Tibial artery (tissue), 4 donors: ENCODE measurements around the gene ARHGAP8.

Experiments used
- DNase-seq, 2 donors: peaks; one replicate each; pipeline ENCODE4 v3.0.0-alpha.2; 2019
- H3K27ac ChIP-seq, 2 donors: fragments of 200-600 bp; sonication (generic) in 1 of 2; 1 replicate in 1 of 2; 2 replicates in 1 of 2; pipeline ENCODE4 v1.5.1; 2018 to 2019; ENCODE audit warnings: mild to moderate bottlenecking in 1 of 2
- H3K27me3 ChIP-seq, 2 donors: fragments of 200-600 bp; sonication (generic) in 1 of 2; one replicate each; pipeline versions ENCODE4 v1.5.1 to v1.6.0; 2016 to 2019
- H3K36me3 ChIP-seq, 3 donors: fragments of 200-600 bp; sonication (generic) in 2 of 3; one replicate each; pipeline ENCODE4 v1.5.1; 2016 to 2019; ENCODE audit warnings: mild to moderate bottlenecking in 2 of 3
- H3K4me1 ChIP-seq, 4 donors: fragments of 200-600 bp; sonication (generic) in 2 of 4; 1 replicate in 3 of 4; 2 replicates in 1 of 4; pipeline ENCODE4 v1.5.1; 2016 to 2019
- H3K4me3 ChIP-seq, 2 donors: fragments of 200-600 bp; sonication (generic) in 1 of 2; 1 replicate in 1 of 2; 2 replicates in 1 of 2; pipeline ENCODE4 v1.5.1; 2018 to 2019; ENCODE audit warnings: mild to moderate bottlenecking in 2 of 2
- H3K9me3 ChIP-seq, 3 donors: fragments of 200-600 bp; sonication (generic) in 1 of 3; one replicate each; pipeline ENCODE4 v1.5.1; 2016 to 2019
- intact Hi-C: fragments of 100-400 bp; cut with DNase I; formaldehyde crosslinking; loops from one replicate; pipeline ENCODE4 v1.15.0; 2023; ENCODE audit warnings: low total_unique reads
- TF ChIP-seq, protein P1 (sequence below), 2 experiments: fragments of 200-600 bp in 1 of 2; fragments of 450-650 bp in 1 of 2; IDR thresholded peaks; one replicate each; pipeline ENCODE4 v1.5.1; 2017 to 2019; ENCODE audit warnings: antibody characterized with exemption in 2 of 2, mild to moderate bottlenecking in 1 of 2, moderate library complexity in 1 of 2

The ARHGAP8 gene

DNA sequence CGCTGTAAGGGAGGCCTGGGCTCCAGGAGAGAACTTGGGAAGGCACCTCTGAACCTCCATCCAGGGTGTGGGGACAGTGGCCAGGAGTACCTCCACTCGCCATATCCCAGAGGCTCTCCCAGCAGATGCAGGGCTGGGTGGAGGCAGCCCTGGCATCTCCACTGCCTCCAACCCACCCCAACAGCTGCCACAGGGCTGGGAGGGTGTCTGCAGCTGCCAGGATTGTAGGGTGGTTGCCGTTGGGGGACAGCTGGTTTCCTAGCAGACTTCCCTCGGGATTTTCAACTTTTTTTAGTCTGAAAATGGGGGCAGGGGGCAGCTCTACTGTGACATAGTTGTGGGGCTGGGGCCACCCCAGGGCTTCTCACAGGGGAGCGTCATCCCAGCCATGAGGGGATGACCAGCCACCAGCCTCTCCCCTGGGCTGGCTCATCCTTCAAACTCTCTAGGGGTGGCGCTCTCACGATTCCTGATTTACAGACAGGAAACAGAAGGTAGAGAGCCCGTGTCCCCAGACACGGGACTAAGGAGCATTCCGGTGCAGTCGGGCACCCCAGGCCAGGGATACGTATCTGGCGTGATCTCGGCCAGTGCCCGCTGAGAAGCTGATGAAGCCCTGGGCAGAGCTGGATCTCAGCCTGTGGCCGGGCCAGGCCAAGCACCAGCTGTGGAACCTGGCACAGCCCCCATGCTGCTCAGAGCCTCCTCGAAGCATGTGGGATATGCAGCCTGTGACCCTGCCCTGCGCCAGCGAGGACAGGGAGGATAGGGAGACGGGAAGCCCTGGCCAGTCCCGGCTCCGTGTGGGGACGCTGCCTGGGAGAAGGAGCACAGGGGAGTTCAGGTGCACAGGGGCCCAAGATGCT is 40.5 kb upstream of the ARHGAP8 start:
- Histone ChIP-seq H3K36me3 (peaks cover 0 to 5% (median 0%) of the 10 kb centered on the region in 3 donors), H3K27me3 (no peaks in the 10 kb centered on the region), H3K27ac (no peak overlapping the region), H3K4me1 (no peaks in the 10 kb centered on the region), H3K9me3 (no peaks in the 10 kb centered on the region), H3K4me3 (no peak overlapping the region)
- TF ChIP-seq, protein P1, sequence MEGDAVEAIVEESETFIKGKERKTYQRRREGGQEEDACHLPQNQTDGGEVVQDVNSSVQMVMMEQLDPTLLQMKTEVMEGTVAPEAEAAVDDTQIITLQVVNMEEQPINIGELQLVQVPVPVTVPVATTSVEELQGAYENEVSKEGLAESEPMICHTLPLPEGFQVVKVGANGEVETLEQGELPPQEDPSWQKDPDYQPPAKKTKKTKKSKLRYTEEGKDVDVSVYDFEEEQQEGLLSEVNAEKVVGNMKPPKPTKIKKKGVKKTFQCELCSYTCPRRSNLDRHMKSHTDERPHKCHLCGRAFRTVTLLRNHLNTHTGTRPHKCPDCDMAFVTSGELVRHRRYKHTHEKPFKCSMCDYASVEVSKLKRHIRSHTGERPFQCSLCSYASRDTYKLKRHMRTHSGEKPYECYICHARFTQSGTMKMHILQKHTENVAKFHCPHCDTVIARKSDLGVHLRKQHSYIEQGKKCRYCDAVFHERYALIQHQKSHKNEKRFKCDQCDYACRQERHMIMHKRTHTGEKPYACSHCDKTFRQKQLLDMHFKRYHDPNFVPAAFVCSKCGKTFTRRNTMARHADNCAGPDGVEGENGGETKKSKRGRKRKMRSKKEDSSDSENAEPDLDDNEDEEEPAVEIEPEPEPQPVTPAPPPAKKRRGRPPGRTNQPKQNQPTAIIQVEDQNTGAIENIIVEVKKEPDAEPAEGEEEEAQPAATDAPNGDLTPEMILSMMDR (IDR thresholded peaks at IDR 0.05): no peak
- no peak for DNase-seq
- intact Hi-C loops: no loop called here

DNA sequence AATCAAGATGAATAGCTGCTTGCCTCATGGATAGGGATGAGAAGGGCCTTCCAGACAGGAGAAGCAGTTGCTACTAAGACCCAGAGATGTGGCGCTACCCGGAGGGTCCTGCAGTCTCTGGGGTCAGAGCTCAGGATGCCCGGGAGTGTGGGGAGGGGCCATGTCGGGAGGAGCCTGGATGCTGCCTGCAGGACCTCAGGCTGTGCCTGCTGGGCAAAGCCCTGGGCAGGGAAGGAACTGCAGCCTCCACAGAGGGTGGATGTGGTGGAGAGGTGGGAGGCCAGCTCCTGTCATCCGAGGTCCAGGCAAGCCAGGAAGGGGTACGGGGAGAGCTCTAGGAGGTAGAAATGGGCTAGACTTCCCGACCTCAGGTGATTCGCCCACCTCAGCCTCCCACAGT is 39.4 kb upstream of the ARHGAP8 start:
- intact Hi-C loops: no loop called here
- Histone ChIP-seq H3K27me3 (no peaks in the 10 kb centered on the region), H3K9me3 (no peaks in the 10 kb centered on the region), H3K36me3 (peaks cover 0 to 5% (median 0%) of the 10 kb centered on the region in 3 donors), H3K4me1 (no peaks in the 10 kb centered on the region), H3K4me3 (no peak overlapping the region), H3K27ac (no peak overlapping the region)
- DNase-seq: no peak
- TF ChIP-seq, protein P1 (IDR thresholded peaks at IDR 0.05): no peak

DNA sequence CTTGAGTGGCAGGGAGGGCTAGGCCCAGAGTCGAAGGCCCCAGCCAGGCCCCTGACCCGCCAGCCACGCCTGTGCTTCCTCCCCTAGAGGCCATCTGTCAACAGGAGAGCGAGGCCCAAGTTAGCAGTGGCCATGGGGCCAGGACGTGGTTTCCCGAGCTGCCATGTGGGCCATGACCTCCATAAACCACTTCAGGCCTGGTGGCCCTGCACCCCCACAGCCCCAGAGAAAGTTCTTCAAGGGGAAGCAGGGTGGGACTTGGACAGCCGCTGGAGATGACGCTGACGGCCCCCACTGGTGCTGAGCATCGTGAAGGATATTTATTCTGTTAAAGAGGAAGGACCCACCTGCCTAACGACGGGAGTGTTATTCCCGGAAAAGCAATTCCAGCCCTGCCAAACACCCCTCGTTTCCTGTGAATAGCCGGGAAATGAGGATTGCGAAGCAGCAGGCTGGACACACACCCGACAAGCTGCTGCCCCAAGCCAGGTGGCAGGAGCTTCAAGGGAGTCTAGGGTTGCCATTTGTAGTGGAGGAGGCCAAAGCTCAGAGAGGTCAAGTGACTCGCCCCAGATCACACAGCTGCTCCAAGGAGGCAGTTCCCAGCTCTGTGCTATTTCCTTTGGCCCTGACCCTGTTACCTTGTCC is 37.5 kb upstream of the ARHGAP8 start:
- intact Hi-C loops: no loop called here
- TF ChIP-seq, protein P1 (IDR thresholded peaks at IDR 0.05): no peak
- no peak for DNase-seq
- Histone ChIP-seq H3K27ac (no peak overlapping the region), H3K9me3 (no peaks in the 10 kb centered on the region), H3K4me3 (no peak overlapping the region), H3K27me3 (no peaks in the 10 kb centered on the region), H3K36me3 (peaks cover 0 to 5% (median 0%) of the 10 kb centered on the region in 3 donors), H3K4me1 (no peaks in the 10 kb centered on the region)

DNA sequence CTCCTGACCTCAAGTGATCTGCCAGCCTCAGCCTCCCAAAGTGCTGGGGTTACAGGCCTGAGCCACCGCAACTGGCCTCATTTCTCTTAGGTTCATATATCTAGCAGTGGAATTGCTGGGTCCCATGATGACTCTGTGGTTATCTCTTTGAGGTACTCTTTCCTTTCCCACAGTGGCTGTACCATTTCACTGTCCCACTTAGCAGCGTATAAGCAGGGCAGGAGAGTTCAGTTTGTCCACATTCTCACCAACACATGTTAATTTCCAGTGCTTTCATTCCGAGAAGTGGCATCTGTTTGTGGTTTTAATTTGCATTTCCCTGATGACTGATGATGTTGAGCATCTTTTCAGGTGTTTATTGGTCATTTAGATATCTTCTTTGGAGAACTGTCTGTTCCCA is 34.0 kb upstream of the ARHGAP8 start:
- DNase-seq: no peak
- Histone ChIP-seq H3K27ac (no peak overlapping the region), H3K4me1 (no peaks in the 10 kb centered on the region), H3K36me3 (peaks cover 0 to 5% (median 0%) of the 10 kb centered on the region in 3 donors), H3K9me3 (no peaks in the 10 kb centered on the region), H3K27me3 (no peaks in the 10 kb centered on the region), H3K4me3 (no peak overlapping the region)
- TF ChIP-seq, protein P1 (IDR thresholded peaks at IDR 0.05): no peak
- intact Hi-C loops: no loop called here

DNA sequence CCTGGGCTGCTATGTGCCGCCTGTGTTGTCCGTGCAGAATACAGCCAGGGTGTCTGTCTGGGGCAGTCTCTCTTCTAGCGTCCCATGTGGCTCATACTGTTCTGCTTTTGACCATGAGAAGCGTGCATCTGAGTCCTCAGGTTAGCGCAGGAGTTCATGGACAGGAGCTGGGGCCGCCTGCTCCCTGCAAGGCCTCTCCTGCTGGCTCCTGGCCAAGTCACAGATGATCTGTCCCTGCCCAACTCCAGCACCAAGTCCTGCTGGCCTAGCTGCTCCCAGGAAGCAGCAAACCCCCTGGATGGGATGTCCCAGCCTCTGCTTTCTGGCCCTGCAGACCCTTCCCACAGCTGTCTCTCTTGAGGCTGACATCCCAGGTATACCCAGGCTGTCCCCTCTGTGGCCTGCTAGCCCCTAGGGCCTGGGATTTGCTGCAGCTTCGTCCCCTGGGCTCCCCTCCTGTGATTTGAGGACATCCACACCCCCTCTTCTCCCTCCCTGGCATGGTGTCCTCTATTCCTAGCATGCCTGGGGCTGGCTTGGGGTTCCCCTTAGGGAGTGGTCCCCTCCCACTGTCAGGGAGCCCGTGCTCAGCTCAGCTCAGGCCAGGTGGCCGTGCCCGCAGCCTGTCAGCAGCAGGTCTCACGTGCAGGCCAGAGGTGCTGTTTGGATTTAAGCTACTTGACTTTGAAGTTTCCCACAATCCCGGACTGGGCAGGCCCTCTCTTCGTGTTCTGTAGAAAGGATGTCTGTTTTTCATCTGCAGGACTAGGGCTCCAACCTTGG is 32.6 kb upstream of the ARHGAP8 start:
- no peak overlapping the region for H3K4me3 ChIP-seq
- no peak for DNase-seq
- H3K4me1 ChIP-seq: no peaks in the 10 kb centered on the region
- TF ChIP-seq, protein P1 (IDR thresholded peaks at IDR 0.05): no peak
- intact Hi-C loops: no loop called here
- H3K9me3 ChIP-seq: no peaks in the 10 kb centered on the region
- no peaks in the 10 kb centered on the region for H3K27me3 ChIP-seq
- peaks cover 0 to 5% (median 0%) of the 10 kb centered on the region in 3 donors for H3K36me3 ChIP-seq
- H3K27ac ChIP-seq: no peak overlapping the region
